ENCODE data around the gene PPARGC1A. TPM values are rescaled to one million over a fixed set of nuclear protein-coding genes. Genes with fewer than 3 reads are reported as not detected.

Gene PPARGC1A
- total RNA-seq, 6 donors from 2014 or later: 4.6 to 16.8 (median 11.8) TPM

GRCh38 chr4:23875317-23875716, 14.5 kb downstream of the PPARGC1A start:
- H3K4me3 ChIP-seq: no peak overlapping the region
- H3K27ac ChIP-seq: no peak overlapping the region
- no peaks in the 10 kb centered on the region for H3K36me3 ChIP-seq
- no peaks in the 10 kb centered on the region for H3K27me3 ChIP-seq
- no peak for DNase-seq
- no peak for ATAC-seq (ENCODE audit: low FRiP score in 2 of 2)
- no peaks in the 10 kb centered on the region for H3K4me1 ChIP-seq
- TF ChIP-seq, protein P1, sequence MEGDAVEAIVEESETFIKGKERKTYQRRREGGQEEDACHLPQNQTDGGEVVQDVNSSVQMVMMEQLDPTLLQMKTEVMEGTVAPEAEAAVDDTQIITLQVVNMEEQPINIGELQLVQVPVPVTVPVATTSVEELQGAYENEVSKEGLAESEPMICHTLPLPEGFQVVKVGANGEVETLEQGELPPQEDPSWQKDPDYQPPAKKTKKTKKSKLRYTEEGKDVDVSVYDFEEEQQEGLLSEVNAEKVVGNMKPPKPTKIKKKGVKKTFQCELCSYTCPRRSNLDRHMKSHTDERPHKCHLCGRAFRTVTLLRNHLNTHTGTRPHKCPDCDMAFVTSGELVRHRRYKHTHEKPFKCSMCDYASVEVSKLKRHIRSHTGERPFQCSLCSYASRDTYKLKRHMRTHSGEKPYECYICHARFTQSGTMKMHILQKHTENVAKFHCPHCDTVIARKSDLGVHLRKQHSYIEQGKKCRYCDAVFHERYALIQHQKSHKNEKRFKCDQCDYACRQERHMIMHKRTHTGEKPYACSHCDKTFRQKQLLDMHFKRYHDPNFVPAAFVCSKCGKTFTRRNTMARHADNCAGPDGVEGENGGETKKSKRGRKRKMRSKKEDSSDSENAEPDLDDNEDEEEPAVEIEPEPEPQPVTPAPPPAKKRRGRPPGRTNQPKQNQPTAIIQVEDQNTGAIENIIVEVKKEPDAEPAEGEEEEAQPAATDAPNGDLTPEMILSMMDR (IDR thresholded peaks at IDR 0.05): no peak
- TF ChIP-seq POLR2A (IDR thresholded peaks at IDR 0.05) (no peak), POLR2AphosphoS5 (IDR thresholded peaks at IDR 0.05) (no peak), EP300 (IDR thresholded peaks at IDR 0.05) (no peak)
- WGBS, 2 donors: 91 to 93% methylated on average over 6 of the region's 6 CpGs
- H3K9me3 ChIP-seq: no peaks in the 10 kb centered on the region

- H3K9me3 ChIP-seq: no peaks in the 10 kb centered on the region
- DNase-seq (no peak), ATAC-seq (ENCODE audit: low FRiP score in 2 of 2) (no peak)
- H3K27ac ChIP-seq: no peak overlapping the region
- TF ChIP-seq, protein P1 (IDR thresholded peaks at IDR 0.05): no peak
- TF ChIP-seq POLR2A (IDR thresholded peaks at IDR 0.05) (no peak), EP300 (IDR thresholded peaks at IDR 0.05) (no peak), POLR2AphosphoS5 (IDR thresholded peaks at IDR 0.05) (no peak)
- no peak overlapping the region for H3K4me3 ChIP-seq
- WGBS, 2 donors: 88 to 95% methylated on average over 2 of the region's 2 CpGs
- H3K27me3 ChIP-seq: no peaks in the 10 kb centered on the region
- H3K4me1 ChIP-seq: no peaks in the 10 kb centered on the region
- H3K36me3 ChIP-seq: no peaks in the 10 kb centered on the region
Observed at GRCh38 chr4:23874536-23874901, 15.3 kb downstream of the PPARGC1A start.

GRCh38 chr4:23873717-23874535, 15.9 kb downstream of the PPARGC1A start:
- H3K27me3 ChIP-seq: no peaks in the 10 kb centered on the region
- H3K4me1 ChIP-seq: no peaks in the 10 kb centered on the region
- 77 to 79% methylated on average over 7 of the region's 7 CpGs for WGBS, 2 donors
- ATAC-seq (ENCODE audit: low FRiP score in 2 of 2): no peak
- no peak overlapping the region for H3K27ac ChIP-seq
- no peaks in the 10 kb centered on the region for H3K9me3 ChIP-seq
- H3K36me3 ChIP-seq: no peaks in the 10 kb centered on the region
- no peak overlapping the region for H3K4me3 ChIP-seq
- no peak for DNase-seq
- TF ChIP-seq, protein P1 (IDR thresholded peaks at IDR 0.05): no peak

GRCh38 chr4:23871426-23871825, 18.4 kb downstream of the PPARGC1A start:
- no peaks in the 10 kb centered on the region for H3K36me3 ChIP-seq
- H3K4me1 ChIP-seq: no peaks in the 10 kb centered on the region
- H3K27me3 ChIP-seq: no peaks in the 10 kb centered on the region
- ATAC-seq (ENCODE audit: low FRiP score in 2 of 2) (no peak), DNase-seq (no peak)
- H3K9me3 ChIP-seq: no peaks in the 10 kb centered on the region
- 81 to 87% methylated on average over 2 of the region's 2 CpGs for WGBS, 2 donors
- no peak overlapping the region for H3K4me3 ChIP-seq
- H3K27ac ChIP-seq: no peak overlapping the region
- TF ChIP-seq, protein P1 (IDR thresholded peaks at IDR 0.05): no peak
- TF ChIP-seq POLR2A (IDR thresholded peaks at IDR 0.05) (no peak), POLR2AphosphoS5 (IDR thresholded peaks at IDR 0.05) (no peak), EP300 (IDR thresholded peaks at IDR 0.05) (no peak)
